H1 (cell line): ENCODE data around the gene SORBS1. TPM values are rescaled to one million over a fixed set of nuclear protein-coding genes. Genes with fewer than 3 reads are reported as not detected.
A peak's percentile ranks its signal among the peaks of the same experiment; 100 is the strongest.

ENCODE experiments used
- CTCF ChIA-PET: fragments of 300-600 bp; sonication (Branson Sonifier 250); formaldehyde crosslinking; loops from one replicate; lab custom pipeline; 2021; ENCODE audit not compliant: partially characterized antibody; lab: Charles Lee
- POLR2A ChIA-PET: fragments of 300-600 bp; sonication (Branson Sonifier 250); formaldehyde crosslinking; loops from one replicate; lab custom pipeline; 2021; ENCODE audit warnings: inconsistent platforms; ENCODE audit not compliant: partially characterized antibody; lab: Charles Lee
- DNase-seq, 2 experiments: peaks; one replicate each; pipeline versions ENCODE4 v3.0.0 to v3.0.0-alpha.2; 2010 to 2022; ENCODE audit warnings: low spot score in 2 of 2, low read depth in 1 of 2, mixed read lengths in 1 of 2
- FAIRE-seq: peaks from 2 replicates; lab custom pipeline; 2011; peaks lifted over from hg19 to GRCh38; lab: Jason Lieb, UNC
- H2AFZ ChIP-seq: 2 replicates; pipeline ENCODE4 v1.8.1; 2012; ENCODE audit warnings: low read length, inconsistent platforms
- H2AK5ac ChIP-seq: 2 replicates; pipeline ENCODE4 v1.6.1; 2013; ENCODE audit warnings: low read depth, low read length
- H2BK120ac ChIP-seq: replicated peaks from 2 replicates; pipeline ENCODE3; 2013; ENCODE audit warnings: low read depth, low read length, inconsistent platforms
- H2BK12ac ChIP-seq: 2 replicates; pipeline ENCODE4 v1.6.1; 2013; ENCODE audit warnings: low read depth, low read length
- H2BK15ac ChIP-seq: 2 replicates; pipeline ENCODE4 v1.6.1; 2013; ENCODE audit warnings: low read length
- H2BK20ac ChIP-seq: 2 replicates; pipeline ENCODE4 v1.6.1; 2013; ENCODE audit warnings: low read length
- H2BK5ac ChIP-seq: 2 replicates; pipeline ENCODE4 v1.6.1; 2013; ENCODE audit warnings: low read depth, low read length
- H3K14ac ChIP-seq: 2 replicates; pipeline ENCODE4 v1.6.1; 2013; ENCODE audit warnings: inconsistent platforms; ENCODE audit not compliant: insufficient read length
- H3K18ac ChIP-seq: 2 replicates; pipeline ENCODE4 v1.6.1; 2013; ENCODE audit warnings: low read length; ENCODE audit errors: extremely low read depth
- H3K23ac ChIP-seq: 2 replicates; pipeline ENCODE4 v1.6.1; 2013; ENCODE audit warnings: inconsistent platforms; ENCODE audit not compliant: insufficient read length
- H3K23me2 ChIP-seq: 2 replicates; pipeline ENCODE4 v1.6.1; 2013; ENCODE audit warnings: low read depth, low read length
- H3K27ac ChIP-seq: 2 replicates; pipeline ENCODE4 v1.6.1; 2011; ENCODE audit warnings: low read depth, low read length, inconsistent platforms
- H3K27me3 ChIP-seq, 4 experiments: replicated peaks in 1 of 4; 1 replicate in 1 of 4; 2 replicates in 3 of 4; pipeline versions ENCODE4 v1.6.1 to v1.8.1; 2011 to 2013; ENCODE audit warnings: low read length in 3 of 4, mild to moderate bottlenecking in 3 of 4, inconsistent platforms in 2 of 4, mixed read lengths in 2 of 4, moderate library complexity in 1 of 4; ENCODE audit not compliant: control insufficient read depth in 3 of 4, insufficient read depth in 3 of 4; ENCODE audit errors: extremely low read depth in 1 of 4
- H3K36me3 ChIP-seq, 4 experiments: 2 replicates each; pipeline versions ENCODE4 v1.6.1 to v1.8.1; 2011 to 2013; ENCODE audit warnings: mild to moderate bottlenecking in 4 of 4, low read length in 3 of 4, moderate library complexity in 2 of 4, control low read depth in 1 of 4, inconsistent platforms in 1 of 4; ENCODE audit not compliant: insufficient read depth in 4 of 4, control insufficient read depth in 2 of 4
- H3K4ac ChIP-seq: replicated peaks from 2 replicates; pipeline ENCODE3; 2013; ENCODE audit warnings: low read length, low read depth, mixed read lengths, inconsistent platforms; ENCODE audit not compliant: insufficient read length
- H3K4me1 ChIP-seq, 4 experiments: replicated peaks in 1 of 4; 1 replicate in 1 of 4; 2 replicates in 3 of 4; pipeline versions ENCODE4 v1.6.1 to v1.8.1; 2011 to 2013; ENCODE audit warnings: low read length in 3 of 4, inconsistent platforms in 2 of 4, mixed read lengths in 1 of 4; ENCODE audit not compliant: insufficient read depth in 4 of 4, control insufficient read depth in 3 of 4
- H3K4me2 ChIP-seq, 2 experiments: 2 replicates each; pipeline versions ENCODE4 v1.6.1 to v1.8.1; 2011 to 2013; ENCODE audit warnings: low read depth in 2 of 2, low read length in 2 of 2, control low read depth in 1 of 2, inconsistent platforms in 1 of 2, mild to moderate bottlenecking in 1 of 2; ENCODE audit not compliant: insufficient read depth in 1 of 2
- H3K4me3 ChIP-seq, 4 experiments: fragments of 200-600, 300-600 bp in 1 of 4; sonication (generic), shearing (Covaris generic), sonication (Bioruptor Twin) in 1 of 4; 2 replicates each; pipeline versions ENCODE4 v1.5.1 to v1.8.1; 2011 to 2016; ENCODE audit warnings: low read length in 4 of 4, low read depth in 3 of 4, control low read depth in 2 of 4, inconsistent platforms in 2 of 4, mild to moderate bottlenecking in 2 of 4, mixed read lengths in 1 of 4, moderate library complexity in 1 of 4; ENCODE audit not compliant: insufficient read depth in 2 of 4; ENCODE audit errors: extremely low read depth in 1 of 4
- H3K56ac ChIP-seq: replicated peaks from 2 replicates; pipeline ENCODE3; 2013; ENCODE audit warnings: low read depth, mild to moderate bottlenecking, mixed read lengths, low read length, inconsistent platforms; ENCODE audit not compliant: insufficient read length
- H3K79me1 ChIP-seq: 2 replicates; pipeline ENCODE4 v1.6.1; 2013; ENCODE audit warnings: low read depth, low read length, control low read depth
- H3K79me2 ChIP-seq, 2 experiments: 2 replicates each; pipeline versions ENCODE4 v1.6.1 to v1.8.1; 2012 to 2013; ENCODE audit warnings: low read length in 2 of 2, mild to moderate bottlenecking in 2 of 2, inconsistent platforms in 1 of 2; ENCODE audit not compliant: insufficient read depth in 2 of 2, control insufficient read depth in 1 of 2
- H3K9ac ChIP-seq, 4 experiments: replicated peaks in 1 of 4; 1 replicate in 1 of 4; 2 replicates in 3 of 4; pipeline versions ENCODE4 v1.6.1 to v1.8.1; 2011 to 2013; ENCODE audit warnings: low read depth in 3 of 4, low read length in 3 of 4, control low read depth in 2 of 4, mild to moderate bottlenecking in 2 of 4, moderate library complexity in 2 of 4, inconsistent platforms in 1 of 4; ENCODE audit errors: extremely low read depth in 1 of 4
- H3K9me3 ChIP-seq, 2 experiments: 2 replicates each; pipeline versions ENCODE4 v1.6.1 to v1.8.1; 2012 to 2013; ENCODE audit warnings: mild to moderate bottlenecking in 2 of 2, moderate library complexity in 2 of 2, control low read depth in 1 of 2, inconsistent platforms in 1 of 2, low read depth in 1 of 2, low read length in 1 of 2, mixed read lengths in 1 of 2; ENCODE audit not compliant: insufficient read depth in 2 of 2
- H4K20me1 ChIP-seq, 2 experiments: replicated peaks in 1 of 2; 2 replicates each; pipeline versions ENCODE3 to v1.8.1; 2011 to 2013; ENCODE audit warnings: inconsistent platforms in 2 of 2, low read length in 2 of 2, mild to moderate bottlenecking in 1 of 2; ENCODE audit not compliant: insufficient read depth in 2 of 2, control insufficient read depth in 1 of 2
- H4K5ac ChIP-seq: 2 replicates; pipeline ENCODE4 v1.6.1; 2013; ENCODE audit warnings: low read length, low read depth, mixed read lengths, inconsistent platforms; ENCODE audit not compliant: insufficient read length
- H4K8ac ChIP-seq: 2 replicates; pipeline ENCODE4 v1.8.0; 2013; ENCODE audit warnings: mild to moderate bottlenecking, moderate library complexity, low read length, inconsistent platforms; ENCODE audit not compliant: insufficient read depth; ENCODE audit errors: extremely low read depth
- H4K91ac ChIP-seq: replicated peaks from 2 replicates; pipeline ENCODE3; 2013; ENCODE audit warnings: low read length, mixed read lengths, inconsistent platforms; ENCODE audit not compliant: insufficient read length
- CBX5 ChIP-seq: fragments of 300-800, 300-1000 bp; sonication (generic); IDR thresholded peaks from 2 replicates; pipeline ENCODE4 v1.7.1; 2016; ENCODE audit warnings: antibody characterized with exemption, low read length, low read depth
- SUZ12 ChIP-seq: fragments of 200-600 bp; sonication (generic); IDR thresholded peaks from 2 replicates; pipeline ENCODE4 v1.6.1; 2012; ENCODE audit warnings: mild to moderate bottlenecking, inconsistent platforms, low read length, moderate library complexity, mixed read lengths
- WGBS, 2 experiments: shearing (Covaris generic) in 1 of 2; methylation state at CpG; one replicate each; pipeline versions ENCODE4 v1.1.6 to v1.1.7; 2013 to 2015; ENCODE audit warnings: low lambda C conversion rate in 2 of 2, mixed read lengths in 2 of 2, inconsistent platforms in 1 of 2, low coverage in 1 of 2, missing lambda C conversion rate in 1 of 2; ENCODE audit not compliant: insufficient replicate concordance in 2 of 2, insufficient coverage in 1 of 2, insufficient read length in 1 of 2; ENCODE audit errors: extremely low coverage in 1 of 2, missing lambda C conversion rate in 1 of 2; 5-methylcytosine and 5-hydroxymethylcytosine counted together
- polyA plus RNA-seq, 7 experiments: library from polyadenylated mRNA; depleted of rRNA in 3 of 7; stranded (reverse) in 5 of 7; unstranded in 2 of 7; fragments of >200 nt in 5 of 7; fragments of 200-250 nt in 2 of 7; gene quantifications; 1 replicate in 5 of 7; 2 replicates in 1 of 7; 4 replicates in 1 of 7; pipeline versions ENCODE4 v1.2.1 to v1.2.3, GENCODE V29; 2011 to 2013; ENCODE audit warnings: missing spikeins in 2 of 7, mixed read lengths in 2 of 7
- total RNA-seq: library from RNA; stranded (reverse); fragmentation: NEBNext Ultra II Directional; extraction: Animal tissue kit (Norgen Biotek cat#: 25700); gene quantifications from 2 replicates; pipeline ENCODE4 v1.2.1, GENCODE V29; 2021

SORBS1 gene
- total and polyA plus RNA-seq, 2 of the 8 experiments (the other 6 are each of a cell fraction or from before 2014, with no cell fraction given), result 16.0 to 35.0 TPM

DNA sequence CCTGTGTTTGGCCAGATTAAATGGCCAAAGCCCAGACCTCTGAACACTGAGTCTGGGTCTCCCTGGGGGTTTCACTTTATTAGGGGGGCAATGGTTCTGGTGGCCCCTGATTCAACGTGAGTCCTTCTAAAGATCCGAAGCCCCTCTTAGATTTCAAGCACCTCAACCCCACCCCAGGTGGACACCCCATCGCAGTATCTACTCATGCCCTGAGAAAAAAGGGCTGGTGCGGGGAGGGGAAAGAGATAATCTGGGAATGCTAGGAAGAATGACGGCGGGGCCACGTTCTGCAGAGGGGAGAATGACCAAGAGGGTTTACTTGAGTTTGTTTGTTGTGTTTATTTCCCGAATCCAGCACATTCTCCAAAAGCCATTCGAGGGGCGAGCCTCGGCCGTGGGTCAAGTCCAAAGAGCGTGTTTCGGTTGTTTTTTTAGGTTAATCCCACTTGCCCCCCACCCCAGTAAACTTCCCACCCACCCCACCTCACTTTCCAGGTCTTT, 271.2 kb downstream of the SORBS1 start:
- Histone ChIP-seq H3K4ac (no peak overlapping the region), H3K18ac (peak overlapping the region; percentile 51; the same call in 1 of the 2 replicates), H2BK5ac (peak overlapping the region; percentile 49; the same call in 1 of the 2 replicates), H4K91ac (no peak overlapping the region), H3K9ac (peak overlapping the region in 3 of 4 experiments; percentile 45 to 73 (median 60); a peak in 4 of 7 replicates), H4K20me1 (peaks cover under 1 to 5% of the 10 kb centered on the region in 2 experiments), H3K27ac (no peak overlapping the region), H2BK15ac (no peak overlapping the region), H3K36me3 (peaks cover 0 to 3% (median 0%) of the 10 kb centered on the region in 4 experiments; a peak in 1 of 8 replicates), H4K5ac (no peak overlapping the region), H3K27me3 (peaks cover 0 to 12% (median 11%) of the 10 kb centered on the region in 4 experiments; a peak in 6 of 7 replicates), H3K23ac (no peak overlapping the region), H3K79me2 (peaks cover 34 to 51% of the 10 kb centered on the region in 2 experiments), H3K9me3 (no peaks in the 10 kb centered on the region), H2BK20ac (no peak overlapping the region; the same call in 1 of the 2 replicates), H2AK5ac (no peak overlapping the region), H3K56ac (no peak overlapping the region), H3K23me2 (peaks cover 3% of the 10 kb centered on the region; the same call in 1 of the 2 replicates), H3K4me1 (peaks cover 8 to 15% (median 10%) of the 10 kb centered on the region in 4 experiments; a peak in 6 of 7 replicates), H3K79me1 (peaks cover 15% of the 10 kb centered on the region), H2BK120ac (no peak overlapping the region), H3K14ac (no peak overlapping the region), H3K4me3 (peak overlapping the region; percentile 75 to 93 (median 86)), H2AFZ (no peak overlapping the region), H2BK12ac (peak overlapping the region; percentile 30; the same call in 1 of the 2 replicates), H4K8ac (no peak overlapping the region; the same call in 1 of the 2 replicates), H3K4me2 (peak overlapping the region; percentile 84 to 98)
- POLR2A ChIA-PET, result interaction anchor here (0.9 to 2.8 kb wide), 3 partner anchors 11 to 46 kb away, joined by 3 to 18 read pairs (median 10); no protein-coding TSS in a partner anchor
- FAIRE-seq (no peak), DNase-seq (no peak)
- 6% methylated on average over 14 of the region's 14 CpGs; no CpG with 5 or more reads in 1 of the 2 experiments for WGBS, 2 experiments
- CTCF ChIA-PET, result interaction anchor here (0.9 to 2.8 kb wide), 7 partner anchors 12 to 76 kb away, joined by 3 to 19 read pairs (median 3); no protein-coding TSS in a partner anchor
- TF ChIP-seq CBX5 (no peak), SUZ12 (peak; percentile 9; the same call in 1 of the 2 replicates)
